DOHH2 (cell line): ENCODE measurements around the gene ANO10.

Source experiments
- EZH2phosphoT487 ChIP-seq: fragments of 200-600 bp; sonication (generic); IDR thresholded peaks from 2 replicates; pipeline ENCODE4 v1.6.1; 2017; ENCODE audit warnings: borderline replicate concordance, mild to moderate bottlenecking, antibody characterized with exemption, low read length, moderate library complexity, mixed read lengths
- TF ChIP-seq, protein P1 (sequence below): fragments of 200-600 bp; sonication (generic); IDR thresholded peaks from one replicate; pipeline ENCODE4 v1.5.1; 2014; ENCODE audit warnings: antibody characterized with exemption, mild to moderate bottlenecking, low read depth, low read length; ENCODE audit not compliant: poor library complexity, severe bottlenecking

DNA sequence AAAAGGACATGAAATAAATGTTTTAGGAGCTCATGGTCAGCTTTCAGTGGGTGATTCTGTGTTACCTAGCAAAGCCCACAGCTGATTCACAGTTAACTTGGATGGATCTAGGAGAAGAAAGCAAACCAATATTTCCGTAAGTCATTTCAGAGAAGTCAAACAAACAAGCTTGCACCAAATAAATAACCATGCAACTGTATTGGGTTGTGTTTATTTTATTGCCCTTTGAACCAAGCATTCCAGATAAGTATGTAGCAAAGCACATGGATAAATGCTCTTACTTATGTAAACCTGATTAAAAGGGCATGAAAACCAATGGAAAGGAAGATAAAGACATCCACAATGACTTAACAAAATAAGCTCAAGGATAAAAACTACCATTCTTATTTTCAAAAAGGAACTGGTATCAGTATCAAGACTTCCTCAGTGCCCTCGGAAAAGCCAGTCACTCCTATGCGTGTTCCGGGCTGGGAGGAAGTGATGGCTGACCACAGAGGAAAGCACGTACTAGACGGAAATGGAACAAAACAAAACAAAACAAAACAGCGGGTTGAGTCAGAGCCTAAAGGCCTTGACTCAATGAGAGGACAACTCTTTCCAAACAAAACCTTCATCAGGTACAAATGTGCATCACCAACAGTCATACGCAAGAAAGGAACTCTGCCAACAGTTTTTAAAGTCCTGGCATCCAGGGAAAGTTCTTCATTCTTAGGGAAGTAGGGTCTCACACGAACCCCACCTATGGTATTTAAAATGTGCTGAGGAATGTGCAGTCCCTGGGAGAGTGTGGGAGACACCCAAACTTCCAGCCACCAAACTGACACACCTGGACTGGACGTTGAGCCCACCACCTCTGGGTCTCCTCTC, 232.2 kb downstream of the ANO10 start:
- TF ChIP-seq, protein P1, sequence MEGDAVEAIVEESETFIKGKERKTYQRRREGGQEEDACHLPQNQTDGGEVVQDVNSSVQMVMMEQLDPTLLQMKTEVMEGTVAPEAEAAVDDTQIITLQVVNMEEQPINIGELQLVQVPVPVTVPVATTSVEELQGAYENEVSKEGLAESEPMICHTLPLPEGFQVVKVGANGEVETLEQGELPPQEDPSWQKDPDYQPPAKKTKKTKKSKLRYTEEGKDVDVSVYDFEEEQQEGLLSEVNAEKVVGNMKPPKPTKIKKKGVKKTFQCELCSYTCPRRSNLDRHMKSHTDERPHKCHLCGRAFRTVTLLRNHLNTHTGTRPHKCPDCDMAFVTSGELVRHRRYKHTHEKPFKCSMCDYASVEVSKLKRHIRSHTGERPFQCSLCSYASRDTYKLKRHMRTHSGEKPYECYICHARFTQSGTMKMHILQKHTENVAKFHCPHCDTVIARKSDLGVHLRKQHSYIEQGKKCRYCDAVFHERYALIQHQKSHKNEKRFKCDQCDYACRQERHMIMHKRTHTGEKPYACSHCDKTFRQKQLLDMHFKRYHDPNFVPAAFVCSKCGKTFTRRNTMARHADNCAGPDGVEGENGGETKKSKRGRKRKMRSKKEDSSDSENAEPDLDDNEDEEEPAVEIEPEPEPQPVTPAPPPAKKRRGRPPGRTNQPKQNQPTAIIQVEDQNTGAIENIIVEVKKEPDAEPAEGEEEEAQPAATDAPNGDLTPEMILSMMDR = no peak
- no peak for TF ChIP-seq EZH2phosphoT487
